Measurements from ENCODE around the gene AK5. TPM values are rescaled to one million over a fixed set of nuclear protein-coding genes. Genes with fewer than 3 reads are reported as not detected.

Gene AK5, protein sequence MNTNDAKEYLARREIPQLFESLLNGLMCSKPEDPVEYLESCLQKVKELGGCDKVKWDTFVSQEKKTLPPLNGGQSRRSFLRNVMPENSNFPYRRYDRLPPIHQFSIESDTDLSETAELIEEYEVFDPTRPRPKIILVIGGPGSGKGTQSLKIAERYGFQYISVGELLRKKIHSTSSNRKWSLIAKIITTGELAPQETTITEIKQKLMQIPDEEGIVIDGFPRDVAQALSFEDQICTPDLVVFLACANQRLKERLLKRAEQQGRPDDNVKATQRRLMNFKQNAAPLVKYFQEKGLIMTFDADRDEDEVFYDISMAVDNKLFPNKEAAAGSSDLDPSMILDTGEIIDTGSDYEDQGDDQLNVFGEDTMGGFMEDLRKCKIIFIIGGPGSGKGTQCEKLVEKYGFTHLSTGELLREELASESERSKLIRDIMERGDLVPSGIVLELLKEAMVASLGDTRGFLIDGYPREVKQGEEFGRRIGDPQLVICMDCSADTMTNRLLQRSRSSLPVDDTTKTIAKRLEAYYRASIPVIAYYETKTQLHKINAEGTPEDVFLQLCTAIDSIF
- 0.86 and 4.3 TPM in 2 replicates for total RNA-seq

DNA sequence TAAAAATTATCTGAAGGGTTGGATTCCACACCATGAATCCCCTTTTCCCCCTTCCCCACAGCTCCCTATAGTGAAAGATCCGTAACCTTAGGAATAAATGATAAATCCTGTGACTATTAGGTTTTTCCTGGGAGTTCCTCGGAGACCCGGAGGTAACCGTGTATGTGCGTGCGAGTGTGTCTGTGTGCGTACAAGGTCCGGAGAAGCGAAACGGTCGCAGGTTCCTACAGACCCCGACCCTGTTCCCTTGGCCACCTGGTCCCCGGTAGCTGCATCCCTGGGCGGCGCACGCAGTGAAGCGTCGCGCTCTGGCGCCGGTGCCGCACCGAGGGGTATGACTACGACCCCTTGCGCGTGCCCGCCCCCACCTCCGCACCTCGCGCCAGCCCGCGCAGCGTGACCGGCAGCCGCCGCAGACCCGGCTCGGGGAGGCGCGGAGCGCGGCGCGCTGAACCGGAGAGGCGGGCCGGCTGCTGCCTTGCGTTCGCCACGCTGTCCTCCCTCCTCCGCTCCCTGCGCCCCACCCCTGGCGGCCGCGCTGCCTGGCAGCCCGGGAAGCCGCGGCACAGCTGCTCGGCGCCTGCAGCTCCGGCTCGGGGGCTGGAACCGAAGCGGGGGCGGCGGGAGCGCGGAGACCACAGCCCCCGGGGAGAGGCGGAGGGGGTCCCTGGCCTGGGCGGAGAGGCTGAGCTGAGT lies at the start of gene AK5:
Gene AK5, plus strand, starts transcription at position 529 of the 696 bp plus-strand sequence. CDS start 295 bp downstream, outside the sequence.

Other genes with a start within 250 kb of the AK5 start
- gene PIGK, start 62.6 kb upstream of the AK5 start, total RNA-seq, result 18.7 and 26.0 TPM in 2 replicates